ENCODE measurements around the gene CLEC4G.

DNA sequence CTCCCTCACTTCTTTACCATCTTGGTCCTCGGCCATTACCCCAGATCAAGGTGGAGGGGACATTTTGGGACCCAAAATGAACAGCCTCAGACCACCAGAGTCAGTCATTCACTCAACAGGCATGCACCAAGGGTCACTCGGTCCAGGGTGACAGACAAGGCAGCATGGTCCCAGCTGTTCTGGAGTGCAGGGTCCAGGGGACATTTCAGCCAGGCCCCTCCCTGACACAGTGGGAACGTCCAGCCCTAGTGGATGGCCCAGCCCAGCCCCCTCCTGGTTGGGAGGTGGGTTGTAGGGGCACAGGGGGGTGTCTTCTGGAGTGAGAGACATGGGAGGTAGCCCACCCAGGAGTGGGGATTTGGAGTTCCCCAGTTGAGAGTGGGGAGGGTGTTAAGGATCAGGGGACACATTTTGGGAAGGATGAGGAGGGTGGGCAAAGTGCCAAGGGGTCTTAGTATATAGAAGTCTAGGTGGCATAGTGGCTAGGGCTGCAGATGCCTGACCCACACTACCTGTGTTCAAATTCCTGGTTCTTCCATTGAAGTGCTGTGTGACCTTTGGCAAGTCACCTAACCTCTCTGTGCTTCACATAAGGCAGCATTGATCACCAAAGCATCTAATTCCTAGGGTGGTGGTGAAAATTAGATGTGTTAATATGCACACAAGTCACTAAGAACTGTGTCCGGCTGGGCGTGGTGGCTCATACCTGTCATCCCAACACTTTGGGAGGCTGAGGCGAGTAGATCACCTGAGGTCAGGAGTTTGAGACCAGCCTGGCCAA, 27.4 kb downstream of the CLEC4G start:
- TF ChIP-seq EZH2phosphoT487 (IDR thresholded peaks at IDR 0.05; ENCODE audit: borderline replicate concordance, low read length), result no peak
- TF ChIP-seq CTCF (IDR thresholded peaks at IDR 0.05; ENCODE audit: low read depth, low read length, poor library complexity, severe bottlenecking), result no peak
